ENCODE data around the gene CISD1.
"Not testable (repeated sequence)": the region's sequence is repeated elsewhere in the genome, so short reads cannot be mapped to it uniquely, and the experiment has no call there.

CISD1 gene

GRCh38 chr10:58268946-58269781 is at the start of gene CISD1:
Gene CISD1 (plus strand): TSS chr10:58269162. CDS start chr10:58269274, 112 bp downstream.
- DNase-seq: peak; percentile 82 to 90

- DNase-seq: no peak
Measured at GRCh38 chr10:58219875-58220274, 49.1 kb upstream of the CISD1 start.

GRCh38 chr10:58220769-58221451 is 48.1 kb upstream of the CISD1 start:
- no peak for DNase-seq

GRCh38 chr10:58225654-58226053 is 43.3 kb upstream of the CISD1 start:
- no peak for DNase-seq

- not testable (repeated sequence) for DNase-seq
Measured at GRCh38 chr10:58229856-58230255, 39.1 kb upstream of the CISD1 start.

GRCh38 chr10:58237014-58237834 is 31.7 kb upstream of the CISD1 start:
- DNase-seq: no peak

- no peak for DNase-seq
Measured at GRCh38 chr10:58239561-58240169, 29.3 kb upstream of the CISD1 start.

- DNase-seq: no peak
Measured at GRCh38 chr10:58240531-58240930, 28.4 kb upstream of the CISD1 start.

GRCh38 chr10:58241346-58241745 is 27.6 kb upstream of the CISD1 start:
- DNase-seq: no peak

- DNase-seq: no peak
Measured at GRCh38 chr10:58243269-58243668, 25.7 kb upstream of the CISD1 start.

- not testable (repeated sequence) for DNase-seq
Measured at GRCh38 chr10:58243801-58244200, 25.2 kb upstream of the CISD1 start.

GRCh38 chr10:58244242-58244641 is 24.7 kb upstream of the CISD1 start:
- not testable (repeated sequence) for DNase-seq

GRCh38 chr10:58244666-58245065 is 24.3 kb upstream of the CISD1 start:
- not testable (repeated sequence) for DNase-seq

- no peak for DNase-seq
Measured at GRCh38 chr10:58253184-58253583, 15.8 kb upstream of the CISD1 start.

GRCh38 chr10:58254644-58255043 is 14.3 kb upstream of the CISD1 start:
- no peak for DNase-seq

GRCh38 chr10:58256013-58256780 is 12.8 kb upstream of the CISD1 start:
- not testable (repeated sequence) for DNase-seq

GRCh38 chr10:58258977-58259692 is 9.8 kb upstream of the CISD1 start:
- no peak for DNase-seq

GRCh38 chr10:58260334-58260733 is 8.6 kb upstream of the CISD1 start:
- DNase-seq: no peak

GRCh38 chr10:58262766-58263165 is 6.2 kb upstream of the CISD1 start:
- no peak for DNase-seq

- no peak for DNase-seq
Measured at GRCh38 chr10:58264780-58265179, 4.2 kb upstream of the CISD1 start.

GRCh38 chr10:58265249-58265648 is 3.7 kb upstream of the CISD1 start:
- DNase-seq: no peak
